Measurements from ENCODE around the gene METTL15.
A peak's percentile ranks its signal among the peaks of the same experiment; 100 is the strongest.
"Not testable (repeated sequence)": the region's sequence is repeated elsewhere in the genome, so short reads cannot be mapped to it uniquely, and the experiment has no call there.

Gene METTL15

GRCh38 chr11:28107750-28108618, at the start of gene METTL15, which contains the start of gene KIF18A:
TSS of gene METTL15 (plus strand) at chr11:28108388. CDS start at chr11:28113335, 4,947 bp downstream.
TSS of gene KIF18A (minus strand) at chr11:28108156. CDS start at chr11:28097947, 10,209 bp downstream.
- Mint-ChIP-seq H3K36me3 (peaks cover 12% of the 10 kb centered on the region), H3K27ac (peak within 1 kb of the TSS; percentile 97), H3K4me3 (peak within 1 kb of the TSS; percentile 91), H3K9me3 (no peaks in the 10 kb centered on the region), H3K4me1 (peaks cover 31% of the 10 kb centered on the region)
- ATAC-seq (peak; percentile 98), DNase-seq (ENCODE audit: low spot score in 2 of 2) (peak; percentile 98 to 99)

GRCh38 chr11:28071305-28071704, 36.9 kb upstream of the METTL15 start:
- no peak overlapping the region for H3K27ac Mint-ChIP-seq
- H3K9me3 Mint-ChIP-seq: no peaks in the 10 kb centered on the region
- H3K4me1 Mint-ChIP-seq: no peaks in the 10 kb centered on the region
- DNase-seq (ENCODE audit: low spot score in 2 of 2) (no peak), ATAC-seq (no peak)
- H3K4me3 Mint-ChIP-seq: no peak overlapping the region
- H3K36me3 Mint-ChIP-seq: peaks cover 12% of the 10 kb centered on the region

GRCh38 chr11:28072321-28072720, 35.9 kb upstream of the METTL15 start:
- Mint-ChIP-seq H3K36me3 (peaks cover 20% of the 10 kb centered on the region), H3K4me1 (no peaks in the 10 kb centered on the region), H3K4me3 (no peak overlapping the region), H3K9me3 (no peaks in the 10 kb centered on the region), H3K27ac (no peak overlapping the region)
- ATAC-seq (no peak), DNase-seq (ENCODE audit: low spot score in 2 of 2) (no peak)

GRCh38 chr11:28077521-28077920, 30.7 kb upstream of the METTL15 start:
- H3K4me1 Mint-ChIP-seq: no peaks in the 10 kb centered on the region
- no peak for ATAC-seq
- no peak for DNase-seq (ENCODE audit: low spot score in 2 of 2)
- peaks cover 20% of the 10 kb centered on the region for H3K36me3 Mint-ChIP-seq
- H3K27ac Mint-ChIP-seq: no peak overlapping the region
- H3K9me3 Mint-ChIP-seq: no peaks in the 10 kb centered on the region
- H3K4me3 Mint-ChIP-seq: no peak overlapping the region

GRCh38 chr11:28083118-28083517, 25.1 kb upstream of the METTL15 start:
- ATAC-seq (no peak), DNase-seq (ENCODE audit: low spot score in 2 of 2) (no peak)
- Mint-ChIP-seq H3K4me1 (no peaks in the 10 kb centered on the region), H3K27ac (no peak overlapping the region), H3K9me3 (no peaks in the 10 kb centered on the region), H3K4me3 (no peak overlapping the region), H3K36me3 (no peaks in the 10 kb centered on the region)

GRCh38 chr11:28086569-28086968, 21.6 kb upstream of the METTL15 start:
- DNase-seq (ENCODE audit: low spot score in 2 of 2) (no peak), ATAC-seq (no peak)
- Mint-ChIP-seq H3K36me3 (no peaks in the 10 kb centered on the region), H3K4me3 (no peak overlapping the region), H3K27ac (no peak overlapping the region), H3K9me3 (no peaks in the 10 kb centered on the region), H3K4me1 (no peaks in the 10 kb centered on the region)

- not testable (repeated sequence) for H3K27ac Mint-ChIP-seq; ATAC-seq; H3K9me3 Mint-ChIP-seq; H3K4me3 Mint-ChIP-seq; H3K4me1 Mint-ChIP-seq; DNase-seq (ENCODE audit: low spot score in 2 of 2); H3K36me3 Mint-ChIP-seq
Measured at GRCh38 chr11:28087192-28087591, 21.0 kb upstream of the METTL15 start.

- not testable (repeated sequence) for H3K36me3 Mint-ChIP-seq; H3K4me3 Mint-ChIP-seq; H3K27ac Mint-ChIP-seq; DNase-seq (ENCODE audit: low spot score in 2 of 2); H3K9me3 Mint-ChIP-seq; ATAC-seq; H3K4me1 Mint-ChIP-seq
Measured at GRCh38 chr11:28087693-28088092, 20.5 kb upstream of the METTL15 start.

GRCh38 chr11:28089378-28089777, 18.8 kb upstream of the METTL15 start:
- no peaks in the 10 kb centered on the region for H3K9me3 Mint-ChIP-seq
- H3K36me3 Mint-ChIP-seq: no peaks in the 10 kb centered on the region
- no peak for ATAC-seq
- no peaks in the 10 kb centered on the region for H3K4me1 Mint-ChIP-seq
- no peak overlapping the region for H3K27ac Mint-ChIP-seq
- no peak for DNase-seq (ENCODE audit: low spot score in 2 of 2)
- H3K4me3 Mint-ChIP-seq: no peak overlapping the region

GRCh38 chr11:28090052-28090749, 18.0 kb upstream of the METTL15 start:
- no peaks in the 10 kb centered on the region for H3K4me1 Mint-ChIP-seq
- no peak for ATAC-seq
- H3K36me3 Mint-ChIP-seq: peaks cover under 1% of the 10 kb centered on the region
- DNase-seq (ENCODE audit: low spot score in 2 of 2): no peak
- no peak overlapping the region for H3K27ac Mint-ChIP-seq
- H3K4me3 Mint-ChIP-seq: no peak overlapping the region
- no peaks in the 10 kb centered on the region for H3K9me3 Mint-ChIP-seq

GRCh38 chr11:28092786-28093185, 15.4 kb upstream of the METTL15 start:
- ATAC-seq (no peak), DNase-seq (ENCODE audit: low spot score in 2 of 2) (no peak)
- Mint-ChIP-seq H3K27ac (no peak overlapping the region), H3K36me3 (peaks cover 14% of the 10 kb centered on the region), H3K4me3 (no peak overlapping the region), H3K4me1 (no peaks in the 10 kb centered on the region), H3K9me3 (no peaks in the 10 kb centered on the region)

- H3K4me3 Mint-ChIP-seq: no peak overlapping the region
- no peak for DNase-seq (ENCODE audit: low spot score in 2 of 2)
- no peaks in the 10 kb centered on the region for H3K9me3 Mint-ChIP-seq
- peaks cover 8% of the 10 kb centered on the region for H3K4me1 Mint-ChIP-seq
- ATAC-seq: no peak
- peak overlapping the region; percentile 35 for H3K27ac Mint-ChIP-seq
- H3K36me3 Mint-ChIP-seq: peaks cover 14% of the 10 kb centered on the region
Measured at GRCh38 chr11:28098257-28098656, 9.9 kb upstream of the METTL15 start.

- Mint-ChIP-seq H3K9me3 (no peaks in the 10 kb centered on the region), H3K4me1 (peaks cover 8% of the 10 kb centered on the region), H3K4me3 (no peak overlapping the region), H3K36me3 (peaks cover 14% of the 10 kb centered on the region), H3K27ac (no peak overlapping the region)
- ATAC-seq (no peak), DNase-seq (ENCODE audit: low spot score in 2 of 2) (no peak)
Measured at GRCh38 chr11:28099715-28100114, 8.5 kb upstream of the METTL15 start.

- Mint-ChIP-seq H3K4me3 (no peak overlapping the region), H3K27ac (no peak overlapping the region), H3K4me1 (peaks cover 8% of the 10 kb centered on the region), H3K36me3 (peaks cover 9% of the 10 kb centered on the region), H3K9me3 (no peaks in the 10 kb centered on the region)
- no peak for DNase-seq (ENCODE audit: low spot score in 2 of 2)
- ATAC-seq: no peak
Measured at GRCh38 chr11:28100665-28101064, 7.5 kb upstream of the METTL15 start.

- not testable (repeated sequence) for H3K4me3 Mint-ChIP-seq; H3K4me1 Mint-ChIP-seq; H3K36me3 Mint-ChIP-seq; DNase-seq (ENCODE audit: low spot score in 2 of 2); H3K9me3 Mint-ChIP-seq; ATAC-seq; H3K27ac Mint-ChIP-seq
Measured at GRCh38 chr11:28102300-28102699, 5.9 kb upstream of the METTL15 start.

- Mint-ChIP-seq H3K9me3 (no peaks in the 10 kb centered on the region), H3K4me3 (no peak overlapping the region), H3K4me1 (peaks cover 21% of the 10 kb centered on the region), H3K36me3 (peaks cover 12% of the 10 kb centered on the region), H3K27ac (no peak overlapping the region)
- DNase-seq (ENCODE audit: low spot score in 2 of 2) (no peak), ATAC-seq (no peak)
Measured at GRCh38 chr11:28104425-28104824, 3.8 kb upstream of the METTL15 start.
